Activated T-helper 1 cell treated with anti-CD3 and anti-CD28 coated beads, Interleukin-2, amount 50 U/mL, for 16 hours (primary cell): ENCODE data around the gene CCT6B.
"Not testable (repeated sequence)": the region's sequence is repeated elsewhere in the genome, so short reads cannot be mapped to it uniquely, and the experiment has no call there.

Experiments
- DNase-seq, 2 donors: peaks; one replicate each; pipeline ENCODE4 v3.0.0-alpha.2; 2020; ENCODE audit warnings: low read depth in 1 of 2, low spot score in 1 of 2

CCT6B gene

DNA sequence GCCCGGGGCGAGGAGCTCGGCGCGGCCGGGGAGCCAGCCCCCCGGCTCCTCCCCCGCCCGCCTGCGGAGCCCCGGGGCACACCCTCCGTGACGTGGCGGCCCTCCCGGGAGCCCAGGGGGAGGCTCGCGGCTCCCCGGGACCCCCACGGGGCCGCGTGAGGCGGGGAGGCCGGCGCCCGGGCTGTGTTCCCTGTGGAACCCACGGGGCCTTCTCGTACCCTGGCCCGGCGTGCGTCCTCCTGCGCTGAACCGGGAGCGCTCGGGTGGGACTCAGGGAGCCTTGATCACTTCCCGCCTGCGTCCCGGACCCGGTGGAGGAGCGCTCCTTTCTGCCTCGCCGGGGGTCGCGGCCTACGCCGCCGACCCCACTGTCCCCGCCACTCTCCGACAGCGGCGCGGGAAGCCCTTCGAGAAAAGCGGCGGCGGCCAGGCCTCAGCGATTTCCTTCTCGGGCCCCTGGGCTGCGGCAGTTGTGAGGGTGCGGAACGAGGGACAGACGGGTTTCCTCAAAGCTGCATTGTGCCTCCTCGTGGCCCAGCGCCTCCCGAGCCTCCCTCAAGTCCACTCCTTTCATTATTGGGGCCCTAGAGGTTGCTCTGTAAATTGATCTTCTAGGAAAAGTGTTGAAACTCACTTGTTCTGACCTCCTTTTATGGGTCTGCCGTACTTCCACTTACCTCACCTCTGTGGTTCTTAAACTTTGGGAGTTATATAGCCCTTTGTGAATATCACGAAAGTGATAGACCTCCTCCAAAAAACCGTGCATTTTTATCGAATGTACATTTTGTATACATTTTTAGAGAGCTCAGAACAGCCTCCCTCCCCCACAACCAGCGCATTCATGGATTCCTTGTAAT lies 19.6 kb upstream of the CCT6B start:
- peak; percentile 43 to 66 for DNase-seq

GRCh38 chr17:34980353-34980680 lies 19.1 kb upstream of the CCT6B start, which contains the start of gene LIG3:
TSS of gene LIG3 (plus strand) at chr17:34980512. CDS start at chr17:34983006, 2,494 bp downstream.
- peak; percentile 82 to 88 for DNase-seq

- DNase-seq = no peak
These were observed 18.5 kb upstream of the CCT6B start for GRCh38 chr17:34979650-34980352.

DNA sequence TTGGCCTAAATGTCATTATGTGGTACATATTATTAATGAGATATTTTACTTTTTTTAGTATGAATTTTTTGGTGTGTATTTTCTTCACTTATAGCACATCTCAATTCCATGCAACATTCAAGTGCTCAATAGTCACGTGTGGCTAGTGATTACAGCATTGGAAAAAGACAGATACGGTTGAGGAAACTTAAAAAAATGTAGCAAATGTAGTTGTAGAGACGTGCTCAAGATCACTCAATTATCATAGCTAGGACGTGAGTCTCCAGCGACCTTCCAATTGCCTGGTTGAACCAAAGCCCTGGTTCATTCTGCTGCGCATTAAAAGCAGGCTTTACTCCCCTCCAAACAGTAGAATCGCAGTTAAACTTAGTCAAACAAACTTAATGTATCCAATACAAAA lies 17.9 kb upstream of the CCT6B start:
- DNase-seq = no peak

- no peak for DNase-seq
These were observed 13.8 kb upstream of the CCT6B start for GRCh38 chr17:34974794-34975785.

- no peak for DNase-seq
These were observed 12.9 kb upstream of the CCT6B start for GRCh38 chr17:34974179-34974578.

DNA sequence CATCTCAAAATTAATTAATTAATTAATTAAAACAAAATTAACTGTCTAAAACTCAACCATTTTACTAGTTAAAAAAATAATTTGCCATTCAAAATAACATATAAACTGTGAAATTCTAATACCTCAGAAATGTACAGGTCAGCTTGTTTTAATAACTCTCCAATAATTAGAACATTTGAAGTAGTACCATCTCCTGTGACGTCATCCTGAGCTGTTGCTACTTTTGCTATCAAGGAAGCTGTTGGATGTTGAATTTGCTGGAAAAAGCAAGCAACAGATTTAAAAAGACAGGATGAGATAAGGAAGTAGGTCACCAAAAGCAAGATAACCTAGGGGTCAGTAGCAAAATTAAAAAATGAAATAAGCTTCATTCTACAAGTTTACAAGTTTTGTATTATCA lies 2.8 kb downstream of the CCT6B start:
- no peak for DNase-seq

- not testable (repeated sequence) for DNase-seq
These were observed 10.5 kb downstream of the CCT6B start for GRCh38 chr17:34950780-34951179.

DNA sequence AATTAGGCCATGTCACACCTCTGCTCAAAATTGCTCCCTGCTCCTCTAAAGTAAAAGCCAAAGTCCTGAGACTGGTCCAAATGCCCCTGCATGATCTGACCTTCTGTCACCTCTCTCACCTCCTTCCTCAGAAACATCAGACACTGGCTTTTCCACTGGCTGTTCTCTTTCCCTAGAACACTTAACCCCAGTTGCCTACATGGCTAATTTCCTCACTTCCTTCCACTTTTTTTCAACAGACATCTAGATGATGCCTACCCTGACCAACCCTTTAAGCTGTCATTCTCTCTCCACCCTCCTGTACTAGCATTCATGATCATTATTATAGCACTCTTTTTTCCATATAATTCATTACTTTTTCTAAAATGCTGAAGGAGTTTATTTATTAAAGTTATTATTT lies 31.0 kb downstream of the CCT6B start:
- DNase-seq = no peak

DNA sequence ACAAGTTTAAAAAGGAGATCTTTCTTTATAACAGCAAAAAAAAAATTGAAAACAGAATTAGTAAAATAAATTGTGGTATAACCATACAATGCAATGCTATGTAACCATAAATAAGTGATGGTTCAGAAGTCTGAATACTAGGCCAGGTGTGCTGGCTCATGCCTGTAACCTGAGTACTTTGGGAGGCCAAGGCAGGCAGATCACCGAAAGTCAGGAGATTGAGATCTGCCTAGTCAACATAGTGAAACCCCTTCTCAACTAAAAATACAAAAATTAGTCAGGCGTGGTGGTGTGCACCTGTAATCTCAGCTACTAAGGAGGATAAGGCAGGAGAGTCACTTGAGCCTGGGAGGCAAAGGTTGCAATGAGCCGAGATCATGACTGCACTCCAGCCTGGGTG lies 34.6 kb downstream of the CCT6B start:
- no peak for DNase-seq

DNA sequence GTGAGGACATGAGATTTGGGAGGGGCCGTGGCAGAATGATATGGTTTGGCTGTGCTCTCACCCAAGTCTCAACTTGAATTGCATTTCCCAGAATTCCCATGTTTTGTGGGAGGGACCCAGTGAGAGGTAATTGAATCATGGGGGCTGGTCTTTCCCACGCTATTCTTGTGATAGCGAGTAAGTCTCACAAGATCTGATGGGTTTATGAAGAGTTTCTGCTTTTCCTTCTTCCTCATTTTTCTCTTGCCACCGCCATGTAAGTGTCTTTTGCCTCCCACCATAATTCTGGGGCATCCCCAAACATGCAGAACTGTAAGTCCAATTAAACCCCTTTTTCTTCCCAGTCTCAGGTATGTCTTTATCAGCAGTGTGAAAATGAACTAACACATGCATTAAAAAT lies 40.6 kb downstream of the CCT6B start:
- DNase-seq = no peak

DNA sequence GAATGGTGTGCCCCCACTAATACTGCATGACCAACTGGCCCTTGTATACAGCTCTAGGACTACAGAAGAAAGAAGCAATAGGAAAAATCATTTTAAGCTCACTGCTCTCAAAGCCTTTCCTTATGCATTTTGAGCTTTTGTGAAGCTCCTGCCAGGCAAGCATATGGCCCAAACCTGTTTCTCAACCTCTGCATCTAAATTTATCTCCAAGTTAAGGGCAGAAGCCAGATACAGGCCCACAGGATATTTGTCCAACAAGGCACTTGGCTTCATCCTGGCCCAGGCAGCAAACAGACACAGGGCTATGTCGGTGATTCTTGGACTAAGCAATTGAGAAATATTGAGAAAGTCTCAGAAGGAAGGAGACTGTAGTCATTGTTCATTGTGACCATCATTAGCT lies 43.9 kb downstream of the CCT6B start:
- DNase-seq = no peak

GRCh38 chr17:34916120-34916519 lies 45.1 kb downstream of the CCT6B start:
- no peak for DNase-seq

- DNase-seq = no peak
These were observed 48.3 kb downstream of the CCT6B start for GRCh38 chr17:34913001-34913400.

GRCh38 chr17:34909040-34909439 lies 52.2 kb downstream of the CCT6B start:
- DNase-seq = no peak

GRCh38 chr17:34902831-34903547 lies 58.3 kb downstream of the CCT6B start:
- no peak for DNase-seq

- no peak for DNase-seq
These were observed 61.5 kb downstream of the CCT6B start for GRCh38 chr17:34899643-34900291.

- no peak for DNase-seq
These were observed 65.9 kb downstream of the CCT6B start for GRCh38 chr17:34895383-34895782.

GRCh38 chr17:34894964-34895363 lies 66.3 kb downstream of the CCT6B start:
- DNase-seq = no peak
